A549 (cell line): ENCODE measurements around the gene ZNF593OS. TPM values are rescaled to one million over a fixed set of nuclear protein-coding genes. Genes with fewer than 3 reads are reported as not detected.

Experiments
- ATAC-seq, 2 experiments: fragments of 200-7000 bp in 1 of 2; fragments of >200 bp in 1 of 2; cut with Nextera tagmentation in 1 of 2; cut with Tn5 transposase in 1 of 2; 3 replicates each; pipeline versions ENCODE4 v1.8.0 to v1.9.1; 2018 to 2020; ENCODE audit warnings: mild to moderate bottlenecking in 1 of 2, moderate library complexity in 1 of 2
- CTCF ChIA-PET: fragments of 300-600 bp; sonication (Branson Sonifier 250); formaldehyde crosslinking; extraction: SDS; loops from one replicate; lab custom pipeline; 2021; ENCODE audit warnings: antibody characterized with exemption, inconsistent platforms; lab: Yijun Ruan, JAX
- POLR2A ChIA-PET: fragments of 350-600 bp; formaldehyde crosslinking; extraction: SDS; loops from one replicate; lab custom pipeline; 2021; ENCODE audit warnings: antibody characterized with exemption, inconsistent platforms; lab: Yijun Ruan, JAX
- DNase-seq, 2 experiments: peaks; one replicate each; pipeline versions ENCODE4 v3.0.0 to v3.0.0-alpha.2; 2011 to 2016; ENCODE audit warnings: low read depth in 1 of 2, low spot score in 1 of 2
- FAIRE-seq: peaks from 2 replicates; lab custom pipeline; 2011; peaks lifted over from hg19 to GRCh38; lab: Jason Lieb, UNC
- H3K27ac ChIP-seq, 2 experiments: fragments of >200 bp; sonication (Bioruptor Twin); formaldehyde crosslinking; 3 replicates each; pipeline ENCODE4 v1.5.1; 2016 to 2017
- H3K4me1 ChIP-seq: fragments of >200 bp; sonication (Bioruptor Twin); formaldehyde crosslinking; 3 replicates; pipeline ENCODE4 v1.6.1; 2016
- H3K4me2 ChIP-seq: fragments of >200 bp; sonication (Bioruptor Twin); formaldehyde crosslinking; 3 replicates; pipeline ENCODE4 v1.6.1; 2016
- H3K4me3 ChIP-seq: fragments of >200 bp; sonication (Bioruptor Twin); formaldehyde crosslinking; 3 replicates; pipeline ENCODE4 v1.5.1; 2016
- H3K9me3 ChIP-seq: fragments of >200 bp; sonication (Bioruptor Twin); formaldehyde crosslinking; 3 replicates; pipeline ENCODE4 v1.6.1; 2016
- ATOH8 ChIP-seq: fragments of 250-450 bp; sonication (Bioruptor Pico); IDR thresholded peaks from 2 replicates; pipeline ENCODE4 v1.5.0; 2020; ENCODE audit warnings: low read depth, mild to moderate bottlenecking, moderate library complexity
- BCL3 ChIP-seq: fragments of >200 bp; sonication (Bioruptor Twin); formaldehyde crosslinking; IDR thresholded peaks from 3 replicates; pipeline ENCODE4 v1.6.1; 2016
- BHLHE40 ChIP-seq: IDR thresholded peaks from 2 replicates; pipeline ENCODE4 v1.6.1; 2012; ENCODE audit warnings: low read depth, low read length, inconsistent platforms
- CBX2 ChIP-seq: fragments of 200-600 bp; sonication (generic); IDR thresholded peaks from 2 replicates; pipeline ENCODE4 v1.6.1; 2016; ENCODE audit warnings: low read depth, mild to moderate bottlenecking, borderline replicate concordance
- CBX8 ChIP-seq: fragments of 200-600 bp; sonication (generic); IDR thresholded peaks from 2 replicates; pipeline ENCODE4 v1.6.1; 2016
- CEBPB ChIP-seq, 2 experiments: fragments of >200 bp in 1 of 2; sonication (Bioruptor Twin) in 1 of 2; formaldehyde crosslinking in 1 of 2; IDR thresholded peaks; 2 replicates each; pipeline ENCODE4 v1.6.1; 2012 to 2016
- EHMT2 ChIP-seq: fragments of 200-600 bp; sonication (generic); IDR thresholded peaks from 2 replicates; pipeline ENCODE4 v1.6.1; 2016; ENCODE audit warnings: antibody characterized with exemption, low read depth, mild to moderate bottlenecking, moderate library complexity
- ELK1 ChIP-seq: fragments of 150-350 bp; IDR thresholded peaks from 2 replicates; pipeline ENCODE4 v1.6.1; 2014; ENCODE audit warnings: low read depth, mild to moderate bottlenecking, low read length
- ESRRA ChIP-seq: fragments of 150-350 bp; IDR thresholded peaks from 2 replicates; pipeline ENCODE4 v1.6.1; 2014; ENCODE audit warnings: mild to moderate bottlenecking, low read length, borderline replicate concordance
- FOSL2 ChIP-seq, 2 experiments: fragments of 450-650 bp in 1 of 2; fragments of >200 bp in 1 of 2; sonication (Bioruptor Twin) in 1 of 2; formaldehyde crosslinking; IDR thresholded peaks; 2 replicates each; pipeline versions ENCODE4 v1.5.0 to v1.6.1; 2016 to 2020; ENCODE audit warnings: mild to moderate bottlenecking in 1 of 2, moderate library complexity in 1 of 2
- GATA3 ChIP-seq: IDR thresholded peaks from 2 replicates; pipeline ENCODE4 v1.6.1; 2012; ENCODE audit warnings: borderline replicate concordance
- HEYL ChIP-seq: fragments of 250-450 bp; sonication (Bioruptor Pico); IDR thresholded peaks from 2 replicates; pipeline ENCODE4 v1.8.0; 2021; ENCODE audit warnings: mild to moderate bottlenecking, moderate library complexity
- JUN ChIP-seq, 2 experiments: fragments of >200 bp; sonication (Bioruptor Twin); formaldehyde crosslinking; IDR thresholded peaks; 2 replicates in 1 of 2; 3 replicates in 1 of 2; pipeline ENCODE4 v1.6.1; 2016 to 2017
- JUNB ChIP-seq: fragments of >200 bp; sonication (Bioruptor Twin); formaldehyde crosslinking; IDR thresholded peaks from 2 replicates; pipeline ENCODE4 v1.6.1; 2016
- NPAS2 ChIP-seq: fragments of 250-450 bp; sonication (Bioruptor Pico); IDR thresholded peaks from 2 replicates; pipeline ENCODE4 v1.8.0; 2022; ENCODE audit warnings: mild to moderate bottlenecking, moderate library complexity, borderline replicate concordance
- NR3C1 ChIP-seq: fragments of >200 bp; sonication (Bioruptor Twin); formaldehyde crosslinking; IDR thresholded peaks from 3 replicates; pipeline ENCODE4 v1.6.1; 2017
- PBX3 ChIP-seq: IDR thresholded peaks from 2 replicates; pipeline ENCODE4 v1.6.1; 2012
- RNF2 ChIP-seq: fragments of 200-600 bp; sonication (generic); IDR thresholded peaks from 2 replicates; pipeline ENCODE4 v1.6.1; 2016; ENCODE audit warnings: low read depth, mild to moderate bottlenecking, antibody characterized with exemption, moderate library complexity, borderline replicate concordance
- SREBF2 ChIP-seq: fragments of 450-650 bp; IDR thresholded peaks from 2 replicates; pipeline ENCODE4 v1.6.1; 2014; ENCODE audit warnings: mild to moderate bottlenecking, moderate library complexity
- TP53 ChIP-seq: fragments of 250-450 bp; sonication (Bioruptor Pico); IDR thresholded peaks from 2 replicates; pipeline ENCODE4 v1.5.0; 2021; ENCODE audit warnings: mild to moderate bottlenecking, moderate library complexity
- USF2 ChIP-seq: fragments of 450-650 bp; IDR thresholded peaks from 2 replicates; pipeline ENCODE4 v1.6.1; 2014; ENCODE audit warnings: antibody characterized with exemption
- ZNF302 ChIP-seq: fragments of 250-450 bp; sonication (Bioruptor Pico); IDR thresholded peaks from 2 replicates; pipeline ENCODE4 v1.9.0; 2021; ENCODE audit warnings: inconsistent platforms, mild to moderate bottlenecking, moderate library complexity
- WGBS: methylation state at CpG from one replicate; pipeline ENCODE4 v1.1.6; 2017; ENCODE audit errors: missing lambda C conversion rate; 5-methylcytosine and 5-hydroxymethylcytosine counted together
- polyA plus RNA-seq, 4 experiments: library from polyadenylated mRNA; depleted of rRNA in 3 of 4; stranded (reverse); fragments of >200 nt; fragmentation: RNase III in 1 of 4; extraction: RNeasy Plus Mini Kit Qiagen cat#74134 plus additional on column Dnase treatment in 1 of 4; gene quantifications; 2 replicates in 3 of 4; 3 replicates in 1 of 4; pipeline ENCODE4 v1.2.3, GENCODE V29; 2011 to 2017

The ZNF593OS gene
- polyA plus RNA-seq, 2 of the 4 experiments (the other 2 are of a cell fraction) = not detected

- ChIA-PET POLR2A (interaction anchor here (1.3 kb wide), 1 partner anchor 14 kb away, joined by 3 read pairs; the partner anchor contains the start of gene PDIK1L), CTCF (interaction anchor here (1.1 to 7.1 kb wide), 5 partner anchors 11 to 90 kb away, joined by 4 to 46 read pairs (median 6); no protein-coding TSS in a partner anchor)
- TF ChIP-seq HEYL (CRISPR knock-in tag) (no peak), PBX3 (no peak), TP53 (CRISPR knock-in tag) (no peak), NR3C1 (no peak), JUNB (no peak), CEBPB (IDR thresholded peaks at IDR 0.05) (no peak), EHMT2 (no peak), GATA3 (no peak)
- 79% methylated on average over 1 of the region's 1 CpG for WGBS
- FAIRE-seq (no peak), ATAC-seq (no peak), DNase-seq (no peak)
- Histone ChIP-seq H3K27ac (no peak overlapping the region), H3K9me3 (no peaks in the 10 kb centered on the region), H3K4me2 (no peak overlapping the region), H3K4me1 (peaks cover 39% of the 10 kb centered on the region), H3K4me3 (no peak overlapping the region)
Observed at GRCh38 chr1:26125946-26126320, 45.7 kb downstream of the ZNF593OS start.

- Histone ChIP-seq H3K4me3 (no peak overlapping the region), H3K9me3 (no peaks in the 10 kb centered on the region), H3K4me1 (peaks cover 39% of the 10 kb centered on the region), H3K4me2 (no peak overlapping the region), H3K27ac (no peak overlapping the region)
- POLR2A ChIA-PET = no interaction called here
- CTCF ChIA-PET = interaction anchor here (0.7 to 7.1 kb wide), 3 partner anchors 19 to 89 kb away, joined by 4 to 46 read pairs (median 4); no protein-coding TSS in a partner anchor
- ATAC-seq (no peak), DNase-seq (no peak), FAIRE-seq (no peak)
- no peak for TF ChIP-seq BCL3
- no peak for TF ChIP-seq EHMT2
- no peak for TF ChIP-seq CBX2
- TF ChIP-seq NPAS2 (CRISPR knock-in tag) = no peak
- no peak for TF ChIP-seq FOSL2 (IDR thresholded peaks at IDR 0.05)
- TF ChIP-seq FOSL2 (CRISPR knock-in tag; IDR thresholded peaks at IDR 0.05) = no peak
- no peak for TF ChIP-seq ESRRA
- TF ChIP-seq ELK1 = no peak
- no peak for TF ChIP-seq ZNF302 (CRISPR knock-in tag)
- no peak for TF ChIP-seq ATOH8 (CRISPR knock-in tag)
- TF ChIP-seq RNF2 = no peak
- no peak for TF ChIP-seq JUN (IDR thresholded peaks at IDR 0.05)
- TF ChIP-seq CBX8 = no peak
- TF ChIP-seq BHLHE40 = no peak
- TF ChIP-seq USF2 = no peak
- no peak for TF ChIP-seq PBX3
- TF ChIP-seq SREBF2 = no peak
Observed at GRCh38 chr1:26125382-26125781, 46.2 kb downstream of the ZNF593OS start.
